Measurements from ENCODE around the gene MTMR6. TPM values are rescaled to one million over a fixed set of nuclear protein-coding genes. Genes with fewer than 3 reads are reported as not detected.

The MTMR6 gene
- total RNA-seq, 1 experiment from 2014 or later, result 28.9 TPM

DNA sequence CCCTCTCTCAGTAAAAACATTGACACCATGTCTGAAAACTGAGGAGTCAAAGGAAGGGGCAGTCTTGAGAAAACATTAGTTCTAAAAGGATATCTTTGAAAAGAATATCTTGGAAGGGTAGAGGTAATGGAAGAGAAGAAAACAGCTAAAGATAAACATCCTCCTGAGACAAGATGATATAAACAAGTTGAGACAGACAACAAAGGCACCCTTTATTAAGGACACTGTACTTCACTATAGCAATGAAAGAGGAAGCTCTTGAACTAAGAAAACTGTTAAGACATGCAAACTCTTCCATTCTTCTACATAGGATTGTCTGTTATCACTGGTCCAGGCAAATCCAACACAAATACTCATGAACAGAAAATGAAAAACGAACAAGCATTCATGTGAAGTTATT lies 46.3 kb downstream of the MTMR6 start:
- no TSS peak for BruUV-seq (replicated peaks)
- H3K4me3 ChIP-seq (ENCODE audit: low read depth, low read length, poor library complexity, severe bottlenecking), result no peak overlapping the region
- no peak overlapping the region for H3K27ac ChIP-seq (ENCODE audit: low read depth, low read length, poor library complexity, severe bottlenecking)
- ChIA-PET POLR2A (ENCODE audit: low non-redundant PET) (no interaction called here), CTCF (interaction anchor here (0.6 kb wide), 1 partner anchor 135 kb away, joined by 3 read pairs; no protein-coding TSS in a partner anchor)
- TF ChIP-seq EZH2 (IDR thresholded peaks at IDR 0.05; ENCODE audit: borderline replicate concordance, low read depth, low read length, poor library complexity, severe bottlenecking), result no peak
- TF ChIP-seq, protein P1, sequence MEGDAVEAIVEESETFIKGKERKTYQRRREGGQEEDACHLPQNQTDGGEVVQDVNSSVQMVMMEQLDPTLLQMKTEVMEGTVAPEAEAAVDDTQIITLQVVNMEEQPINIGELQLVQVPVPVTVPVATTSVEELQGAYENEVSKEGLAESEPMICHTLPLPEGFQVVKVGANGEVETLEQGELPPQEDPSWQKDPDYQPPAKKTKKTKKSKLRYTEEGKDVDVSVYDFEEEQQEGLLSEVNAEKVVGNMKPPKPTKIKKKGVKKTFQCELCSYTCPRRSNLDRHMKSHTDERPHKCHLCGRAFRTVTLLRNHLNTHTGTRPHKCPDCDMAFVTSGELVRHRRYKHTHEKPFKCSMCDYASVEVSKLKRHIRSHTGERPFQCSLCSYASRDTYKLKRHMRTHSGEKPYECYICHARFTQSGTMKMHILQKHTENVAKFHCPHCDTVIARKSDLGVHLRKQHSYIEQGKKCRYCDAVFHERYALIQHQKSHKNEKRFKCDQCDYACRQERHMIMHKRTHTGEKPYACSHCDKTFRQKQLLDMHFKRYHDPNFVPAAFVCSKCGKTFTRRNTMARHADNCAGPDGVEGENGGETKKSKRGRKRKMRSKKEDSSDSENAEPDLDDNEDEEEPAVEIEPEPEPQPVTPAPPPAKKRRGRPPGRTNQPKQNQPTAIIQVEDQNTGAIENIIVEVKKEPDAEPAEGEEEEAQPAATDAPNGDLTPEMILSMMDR (conservative IDR thresholded peaks at IDR 0.05; ENCODE audit: low read depth, low read length), result no peak
- peaks cover 11% of the 10 kb centered on the region for H3K4me1 ChIP-seq (ENCODE audit: insufficient read depth, low read length, poor library complexity, severe bottlenecking)
- no peak for DNase-seq (ENCODE audit: low spot score)
- intact Hi-C loops (cut with micrococcal nuclease; ENCODE audit: unreplicated experiment), result loop anchor here (10.0 kb wide), 1 partner anchor 126 kb away; no protein-coding TSS in a partner anchor
- no peaks in the 10 kb centered on the region for H3K27me3 ChIP-seq (replicated peaks; ENCODE audit: insufficient read depth, low read depth, low read length, poor library complexity)
- no peaks in the 10 kb centered on the region for H3K9me3 ChIP-seq (ENCODE audit: low read depth, low read length, poor library complexity, severe bottlenecking)
- H3K36me3 ChIP-seq (ENCODE audit: insufficient read depth, low read length, poor library complexity, severe bottlenecking), result no peaks in the 10 kb centered on the region

DNA sequence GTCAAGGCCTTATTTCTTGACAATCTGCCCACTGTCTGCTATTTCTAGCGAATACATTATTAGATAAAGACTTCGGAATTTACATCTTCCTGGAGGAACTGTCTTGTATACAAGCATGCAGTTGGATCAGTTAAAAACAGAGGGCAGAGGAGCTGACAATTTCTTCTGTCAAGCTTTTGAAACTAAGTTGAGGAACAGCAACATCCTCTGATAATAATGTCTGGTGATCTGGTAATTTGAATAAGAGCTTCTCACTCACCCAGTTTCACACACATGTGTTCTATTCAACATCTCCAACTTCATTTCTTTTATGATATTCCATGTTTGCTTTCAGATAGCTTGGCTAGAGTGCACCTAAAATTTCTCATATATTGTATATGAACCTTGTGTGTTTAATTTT lies 50.2 kb downstream of the MTMR6 start:
- Histone ChIP-seq H3K9me3 (ENCODE audit: low read depth, low read length, poor library complexity, severe bottlenecking) (no peaks in the 10 kb centered on the region), H3K4me1 (ENCODE audit: insufficient read depth, low read length, poor library complexity, severe bottlenecking) (peaks cover 11% of the 10 kb centered on the region), H3K36me3 (ENCODE audit: insufficient read depth, low read length, poor library complexity, severe bottlenecking) (no peaks in the 10 kb centered on the region), H3K4me3 (ENCODE audit: low read depth, low read length, poor library complexity, severe bottlenecking) (no peak overlapping the region), H3K27me3 (replicated peaks; ENCODE audit: insufficient read depth, low read depth, low read length, poor library complexity) (no peaks in the 10 kb centered on the region), H3K27ac (ENCODE audit: low read depth, low read length, poor library complexity, severe bottlenecking) (no peak overlapping the region)
- intact Hi-C loops (cut with micrococcal nuclease; ENCODE audit: unreplicated experiment), result loop anchor here (10.0 kb wide), 1 partner anchor 138 kb away; the partner anchor contains the start of gene ATP8A2
- BruUV-seq (replicated peaks), result no TSS peak
- ChIA-PET CTCF (no interaction called here), POLR2A (ENCODE audit: low non-redundant PET) (no interaction called here)
- TF ChIP-seq, protein P1 (conservative IDR thresholded peaks at IDR 0.05; ENCODE audit: low read depth, low read length), result no peak
- no peak for TF ChIP-seq EZH2 (IDR thresholded peaks at IDR 0.05; ENCODE audit: borderline replicate concordance, low read depth, low read length, poor library complexity, severe bottlenecking)
- no peak for DNase-seq (ENCODE audit: low spot score)

DNA sequence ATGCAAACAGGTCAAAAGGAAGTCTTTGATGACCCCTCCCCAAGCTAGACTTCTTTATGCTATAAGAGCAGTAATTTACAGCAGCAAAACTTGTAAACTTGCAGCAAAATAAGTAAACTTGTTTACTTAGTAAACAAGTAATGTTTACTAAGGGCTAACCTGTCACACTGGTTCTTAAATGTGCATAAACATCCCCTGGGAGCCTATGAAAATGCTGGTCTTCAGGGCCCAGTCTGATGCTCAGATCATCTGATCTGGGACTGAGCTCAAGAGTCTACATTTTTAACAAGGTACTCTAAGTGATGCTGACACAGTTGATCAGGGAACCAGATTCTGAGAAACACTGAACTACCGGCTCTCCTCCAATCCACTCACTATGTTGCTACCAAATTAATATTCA lies 53.4 kb downstream of the MTMR6 start:
- intact Hi-C loops (cut with micrococcal nuclease; ENCODE audit: unreplicated experiment), result loop anchor here (10.0 kb wide), 1 partner anchor 141 kb away; the partner anchor contains the start of gene ATP8A2
- no peaks in the 10 kb centered on the region for H3K9me3 ChIP-seq (ENCODE audit: low read depth, low read length, poor library complexity, severe bottlenecking)
- peaks cover 11% of the 10 kb centered on the region for H3K4me1 ChIP-seq (ENCODE audit: insufficient read depth, low read length, poor library complexity, severe bottlenecking)
- POLR2A ChIA-PET (ENCODE audit: low non-redundant PET), result no interaction called here
- no peaks in the 10 kb centered on the region for H3K36me3 ChIP-seq (ENCODE audit: insufficient read depth, low read length, poor library complexity, severe bottlenecking)
- CTCF ChIA-PET, result interaction anchor here (0.5 kb wide), 1 partner anchor 53 kb away, joined by 3 read pairs; no protein-coding TSS in a partner anchor
- no peaks in the 10 kb centered on the region for H3K27me3 ChIP-seq (replicated peaks; ENCODE audit: insufficient read depth, low read depth, low read length, poor library complexity)
- DNase-seq (ENCODE audit: low spot score), result no peak
- TF ChIP-seq, protein P1 (conservative IDR thresholded peaks at IDR 0.05; ENCODE audit: low read depth, low read length), result no peak
- no peak for TF ChIP-seq EZH2 (IDR thresholded peaks at IDR 0.05; ENCODE audit: borderline replicate concordance, low read depth, low read length, poor library complexity, severe bottlenecking)
- no TSS peak for BruUV-seq (replicated peaks)
- H3K4me3 ChIP-seq (ENCODE audit: low read depth, low read length, poor library complexity, severe bottlenecking), result no peak overlapping the region
- H3K27ac ChIP-seq (ENCODE audit: low read depth, low read length, poor library complexity, severe bottlenecking), result no peak overlapping the region
